ENCODE data around the gene RPS6KA4.
"Not testable (repeated sequence)": the region's sequence is repeated elsewhere in the genome, so short reads cannot be mapped to it uniquely, and the experiment has no call there.

- TF ChIP-seq CTCF, POLR2A (IDR thresholded peaks at IDR 0.05): not testable (repeated sequence)
These were observed 59.3 kb downstream of the RPS6KA4 start for GRCh38 chr11:64418233-64418632.

Data from uterus (tissue), 2 donors.